ENCODE data around the gene KIRREL3. TPM values are rescaled to one million over a fixed set of nuclear protein-coding genes. Genes with fewer than 3 reads are reported as not detected.

Gene KIRREL3
- total RNA-seq, 1 experiment from 2014 or later, result 0.44 TPM

DNA sequence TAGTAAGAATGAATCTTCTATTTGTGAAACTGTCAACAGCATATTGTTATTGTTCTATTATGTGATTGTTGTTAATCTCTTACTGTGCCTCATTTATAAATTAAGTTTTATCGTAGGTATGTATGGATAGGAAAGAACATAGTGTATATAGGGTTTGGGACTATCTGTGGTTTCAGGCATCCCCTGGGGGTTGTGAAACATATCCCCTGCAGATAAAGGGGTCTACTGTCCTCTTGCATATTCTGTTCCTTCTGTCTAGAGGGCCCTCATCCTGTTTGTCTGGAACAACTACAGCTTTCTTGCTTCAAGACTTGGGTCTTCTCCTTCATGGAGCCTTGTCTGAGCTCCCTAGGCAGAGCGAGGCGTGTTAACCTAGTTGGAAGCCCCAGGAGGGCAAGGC is 159.6 kb downstream of the KIRREL3 start:
- Histone ChIP-seq H2AFZ (ENCODE audit: low read length) (no peak overlapping the region), H3K4me2 (ENCODE audit: low read length) (no peak overlapping the region), H3K9me3 (ENCODE audit: low read length) (0 out of 2 replicates have a peak, but pooled peaks cover 5% of the 10 kb centered on the region), H3K9ac (ENCODE audit: low read length) (no peak overlapping the region), H3K4me3 (ENCODE audit: low read length) (no peak overlapping the region), H3K36me3 (ENCODE audit: low read depth, low read length) (no peaks in the 10 kb centered on the region), H3K4me1 (ENCODE audit: insufficient read depth, low read length) (no peaks in the 10 kb centered on the region), H3K9me2 (replicated peaks; ENCODE audit: low read length) (no peaks in the 10 kb centered on the region), H3K79me2 (ENCODE audit: low read length) (no peaks in the 10 kb centered on the region), H3K27ac (ENCODE audit: low read length) (no peak overlapping the region), H3F3A (ENCODE audit: low read length, unreplicated experiment) (no peaks in the 10 kb centered on the region), H4K20me1 (ENCODE audit: low read length) (no peaks in the 10 kb centered on the region), H3K27me3 (ENCODE audit: low read length) (peaks cover 33% of the 10 kb centered on the region)
- TF ChIP-seq EZH2 (IDR thresholded peaks at IDR 0.05; ENCODE audit: low read length, unreplicated experiment) (no peak), EZH2phosphoT487 (IDR thresholded peaks at IDR 0.05; ENCODE audit: borderline replicate concordance, low read length) (no peak)
- TF ChIP-seq, protein P1, sequence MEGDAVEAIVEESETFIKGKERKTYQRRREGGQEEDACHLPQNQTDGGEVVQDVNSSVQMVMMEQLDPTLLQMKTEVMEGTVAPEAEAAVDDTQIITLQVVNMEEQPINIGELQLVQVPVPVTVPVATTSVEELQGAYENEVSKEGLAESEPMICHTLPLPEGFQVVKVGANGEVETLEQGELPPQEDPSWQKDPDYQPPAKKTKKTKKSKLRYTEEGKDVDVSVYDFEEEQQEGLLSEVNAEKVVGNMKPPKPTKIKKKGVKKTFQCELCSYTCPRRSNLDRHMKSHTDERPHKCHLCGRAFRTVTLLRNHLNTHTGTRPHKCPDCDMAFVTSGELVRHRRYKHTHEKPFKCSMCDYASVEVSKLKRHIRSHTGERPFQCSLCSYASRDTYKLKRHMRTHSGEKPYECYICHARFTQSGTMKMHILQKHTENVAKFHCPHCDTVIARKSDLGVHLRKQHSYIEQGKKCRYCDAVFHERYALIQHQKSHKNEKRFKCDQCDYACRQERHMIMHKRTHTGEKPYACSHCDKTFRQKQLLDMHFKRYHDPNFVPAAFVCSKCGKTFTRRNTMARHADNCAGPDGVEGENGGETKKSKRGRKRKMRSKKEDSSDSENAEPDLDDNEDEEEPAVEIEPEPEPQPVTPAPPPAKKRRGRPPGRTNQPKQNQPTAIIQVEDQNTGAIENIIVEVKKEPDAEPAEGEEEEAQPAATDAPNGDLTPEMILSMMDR (conservative IDR thresholded peaks at IDR 0.05; ENCODE audit: low read depth, low read length), result no peak
- POLR2A ChIA-PET (ENCODE audit: unreplicated experiment), result no interaction called here
- BruUV-seq (replicated peaks), result no TSS peak
- intact Hi-C loops (cut with micrococcal nuclease), result no loop called here
- no peak for ATAC-seq
- CTCF ChIA-PET, result no interaction called here
- no peak for DNase-seq

DNA sequence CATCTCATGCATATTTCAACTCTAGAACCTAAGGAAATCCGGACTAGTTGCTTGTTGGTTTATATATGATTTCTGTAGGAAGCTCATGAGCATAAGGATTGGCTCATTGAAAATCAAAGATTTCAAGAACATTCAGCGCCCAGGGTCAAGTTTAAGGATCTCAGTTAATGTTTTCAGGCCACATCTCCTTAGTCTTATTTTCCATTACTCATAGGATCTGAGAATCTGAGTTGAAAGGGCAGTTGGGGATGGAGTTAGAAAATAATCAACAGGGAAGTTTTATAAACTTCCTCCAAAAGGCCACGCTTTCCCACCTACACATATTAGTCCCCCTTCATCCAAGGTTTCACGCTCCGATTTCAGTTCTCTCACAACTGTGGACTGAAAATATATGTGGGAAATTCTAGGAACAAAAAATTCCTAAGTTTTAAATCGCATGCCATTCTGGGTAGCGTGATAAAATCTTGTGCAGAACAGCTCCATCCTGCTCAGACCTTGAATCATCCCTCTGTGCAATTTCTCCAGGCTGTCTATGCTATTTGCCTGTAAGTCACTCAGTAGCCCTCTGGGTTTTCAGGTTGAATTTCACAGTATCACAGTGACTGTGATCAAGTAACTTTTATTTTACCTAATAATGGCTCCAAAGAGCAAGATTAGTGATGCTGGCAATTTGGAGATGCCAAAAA is 160.2 kb downstream of the KIRREL3 start:
- Histone ChIP-seq H3K27me3 (ENCODE audit: low read length) (peaks cover 39% of the 10 kb centered on the region), H3K4me1 (ENCODE audit: insufficient read depth, low read length) (no peaks in the 10 kb centered on the region), H3K9ac (ENCODE audit: low read length) (no peak overlapping the region), H3K9me3 (ENCODE audit: low read length) (no peaks in the 10 kb centered on the region), H3F3A (ENCODE audit: low read length, unreplicated experiment) (no peaks in the 10 kb centered on the region), H3K36me3 (ENCODE audit: low read depth, low read length) (no peaks in the 10 kb centered on the region), H3K4me3 (ENCODE audit: low read length) (no peak overlapping the region), H3K27ac (ENCODE audit: low read length) (no peak overlapping the region), H2AFZ (ENCODE audit: low read length) (no peak overlapping the region), H4K20me1 (ENCODE audit: low read length) (no peaks in the 10 kb centered on the region), H3K79me2 (ENCODE audit: low read length) (no peaks in the 10 kb centered on the region), H3K9me2 (replicated peaks; ENCODE audit: low read length) (no peaks in the 10 kb centered on the region), H3K4me2 (ENCODE audit: low read length) (no peak overlapping the region)
- TF ChIP-seq, protein P1 (conservative IDR thresholded peaks at IDR 0.05; ENCODE audit: low read depth, low read length), result no peak
- TF ChIP-seq EZH2 (IDR thresholded peaks at IDR 0.05; ENCODE audit: low read length, unreplicated experiment) (no peak), EZH2phosphoT487 (IDR thresholded peaks at IDR 0.05; ENCODE audit: borderline replicate concordance, low read length) (no peak)
- BruUV-seq (replicated peaks), result no TSS peak
- CTCF ChIA-PET, result no interaction called here
- POLR2A ChIA-PET (ENCODE audit: unreplicated experiment), result no interaction called here
- ATAC-seq (no peak), DNase-seq (no peak)
- intact Hi-C loops (cut with micrococcal nuclease), result no loop called here

DNA sequence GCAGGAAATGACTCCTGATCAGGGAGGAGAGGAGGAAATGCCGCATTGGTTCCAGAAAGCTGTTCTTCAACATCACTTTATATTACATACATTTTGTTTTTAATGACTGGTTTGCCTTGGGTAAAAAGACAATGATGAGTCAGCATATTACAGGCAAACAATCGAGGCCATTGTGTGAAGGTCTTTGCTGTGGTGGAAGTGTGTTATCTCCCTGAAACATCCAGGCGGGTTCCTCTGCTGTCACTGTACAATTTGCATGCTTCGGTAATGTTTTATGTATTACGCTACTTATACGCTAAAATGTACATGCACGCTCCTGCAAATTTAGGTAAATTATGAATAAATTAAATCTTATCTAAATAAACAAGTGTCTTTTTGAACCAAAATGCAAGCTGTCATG is 161.1 kb downstream of the KIRREL3 start:
- ATAC-seq (no peak), DNase-seq (no peak)
- Histone ChIP-seq H4K20me1 (ENCODE audit: low read length) (no peaks in the 10 kb centered on the region), H3K27ac (ENCODE audit: low read length) (no peak overlapping the region), H3K4me1 (ENCODE audit: insufficient read depth, low read length) (no peaks in the 10 kb centered on the region), H3K9me3 (ENCODE audit: low read length) (no peaks in the 10 kb centered on the region), H3K27me3 (ENCODE audit: low read length) (peaks cover 39% of the 10 kb centered on the region), H2AFZ (ENCODE audit: low read length) (no peak overlapping the region), H3K4me3 (ENCODE audit: low read length) (no peak overlapping the region), H3K4me2 (ENCODE audit: low read length) (no peak overlapping the region), H3K9ac (ENCODE audit: low read length) (no peak overlapping the region), H3F3A (ENCODE audit: low read length, unreplicated experiment) (no peaks in the 10 kb centered on the region), H3K9me2 (replicated peaks; ENCODE audit: low read length) (no peaks in the 10 kb centered on the region), H3K36me3 (ENCODE audit: low read depth, low read length) (no peaks in the 10 kb centered on the region), H3K79me2 (ENCODE audit: low read length) (no peaks in the 10 kb centered on the region)
- ChIA-PET CTCF (no interaction called here), POLR2A (ENCODE audit: unreplicated experiment) (no interaction called here)
- TF ChIP-seq, protein P1 (conservative IDR thresholded peaks at IDR 0.05; ENCODE audit: low read depth, low read length), result no peak
- TF ChIP-seq EZH2phosphoT487 (IDR thresholded peaks at IDR 0.05; ENCODE audit: borderline replicate concordance, low read length), result no peak
- no peak for TF ChIP-seq EZH2 (IDR thresholded peaks at IDR 0.05; ENCODE audit: low read length, unreplicated experiment)
- intact Hi-C loops (cut with micrococcal nuclease), result no loop called here
- no TSS peak for BruUV-seq (replicated peaks)

All from PC-3 (cell line).